K562 treated with DMSO at 1 percent for 4 hours (cell line): Measurements from ENCODE around the gene MSH2. TPM values are rescaled to one million over a fixed set of nuclear protein-coding genes. Genes with fewer than 3 reads are reported as not detected.

Source experiments
- total RNA-seq: library from RNA; unstranded; fragments of 300-600 nt; gene quantifications from 2 replicates; pipeline ENCODE4 v1.2.3, GENCODE V29; 2022; ENCODE audit not compliant: insufficient read depth

MSH2 gene
- total RNA-seq, result 41.8 and 41.9 TPM in 2 replicates

GRCh38 chr2:47402805-47403608, at the start of gene MSH2:
TSS of gene MSH2 (plus strand) at chr2:47403156. CDS start at chr2:47403192, 36 bp downstream.

Other genes with a start within 250 kb of the MSH2 start
- not detected in 2 replicates for gene STPG4, start 247.8 kb upstream of the MSH2 start, total RNA-seq
- gene CALM2, start 226.6 kb upstream of the MSH2 start, total RNA-seq, result 340 and 354 TPM in 2 replicates
- gene EPCAM, start 33.8 kb upstream of the MSH2 start, total RNA-seq, result 35.1 and 42.8 TPM in 2 replicates
- gene KCNK12, start 167.8 kb downstream of the MSH2 start, total RNA-seq, result 0.08 TPM in 1 of 2 replicates, not detected in the other